Stimulated activated CD4-positive, alpha-beta T cell treated with anti-CD3 and anti-CD28 coated beads, Interleukin-1b, Interleukin-23, amount 100 ng/mL, for 4 hours (primary cell): ENCODE results near the gene ENKUR.

Source experiments
- DNase-seq, 2 donors: peaks; one replicate each; pipeline ENCODE4 v3.0.0-alpha.2; 2020; ENCODE audit warnings: low read depth in 2 of 2

ENKUR gene

GRCh38 chr10:24947304-24948097 is 68.5 kb downstream of the ENKUR start:
- DNase-seq = no peak

GRCh38 chr10:24944512-24945255 is 71.3 kb downstream of the ENKUR start:
- DNase-seq = no peak

- DNase-seq = no peak
These were observed 77.4 kb downstream of the ENKUR start for GRCh38 chr10:24938525-24938924.

- no peak for DNase-seq
These were observed 77.9 kb downstream of the ENKUR start for GRCh38 chr10:24938076-24938475.

- DNase-seq = no peak
These were observed 80.3 kb downstream of the ENKUR start for GRCh38 chr10:24935504-24936292.
